GM18517 (cell line): ENCODE data around the gene OOEP.
A peak's percentile ranks its signal among the peaks of the same experiment; 100 is the strongest.
"Not testable (repeated sequence)": the region's sequence is repeated elsewhere in the genome, so short reads cannot be mapped to it uniquely, and the experiment has no call there.

Experiments used
- ATAC-seq: cut with Tn5 transposase; IDR thresholded peaks from one replicate; pipeline ENCODE4 v1.9.1; 2021; ENCODE audit warnings: mild to moderate bottlenecking, moderate library complexity; ENCODE audit not compliant: unreplicated experiment

The OOEP gene

GRCh38 chr6:73369563-73369962 is at the start of gene OOEP:
TSS of gene OOEP (minus strand) at chr6:73369897. CDS start at chr6:73369792, 105 bp downstream.
- ATAC-seq, result no peak

- no peak for ATAC-seq
Measured at GRCh38 chr6:73418081-73418741, 48.5 kb upstream of the OOEP start.

- no peak for ATAC-seq
Measured at GRCh38 chr6:73413102-73413501, 43.4 kb upstream of the OOEP start.

GRCh38 chr6:73409395-73409794 is 39.7 kb upstream of the OOEP start:
- ATAC-seq, result no peak

- no peak for ATAC-seq
Measured at GRCh38 chr6:73400656-73401055, 31.0 kb upstream of the OOEP start.

- no peak for ATAC-seq
Measured at GRCh38 chr6:73395875-73396274, 26.2 kb upstream of the OOEP start.

- no peak for ATAC-seq
Measured at GRCh38 chr6:73394577-73395354, 25.1 kb upstream of the OOEP start, which contains the start of gene DDX43. TSS of gene DDX43 (plus strand) at chr6:73394828. CDS start at chr6:73394906, 78 bp downstream.

- ATAC-seq, result no peak
Measured at GRCh38 chr6:73393278-73393677, 23.6 kb upstream of the OOEP start.

- ATAC-seq, result not testable (repeated sequence)
Measured at GRCh38 chr6:73392188-73392587, 22.5 kb upstream of the OOEP start.

GRCh38 chr6:73391675-73392074 is 22.0 kb upstream of the OOEP start:
- no peak for ATAC-seq

GRCh38 chr6:73389854-73390253 is 20.2 kb upstream of the OOEP start:
- ATAC-seq, result no peak

GRCh38 chr6:73388800-73389512 is 19.3 kb upstream of the OOEP start:
- ATAC-seq, result peak; percentile 75

- peak; percentile 5 for ATAC-seq
Measured at GRCh38 chr6:73388433-73388799, 18.7 kb upstream of the OOEP start.

- no peak for ATAC-seq
Measured at GRCh38 chr6:73382462-73383113, 12.9 kb upstream of the OOEP start.

- ATAC-seq, result not testable (repeated sequence)
Measured at GRCh38 chr6:73381531-73381930, 11.8 kb upstream of the OOEP start.

- no peak for ATAC-seq
Measured at GRCh38 chr6:73377225-73377624, 7.5 kb upstream of the OOEP start.

GRCh38 chr6:73375216-73375615 is 5.5 kb upstream of the OOEP start:
- no peak for ATAC-seq

- ATAC-seq, result no peak
Measured at GRCh38 chr6:73372516-73372915, 2.8 kb upstream of the OOEP start.

- no peak for ATAC-seq
Measured at GRCh38 chr6:73371984-73372383, 2.3 kb upstream of the OOEP start.

GRCh38 chr6:73369157-73369556 is 540 bp downstream of the OOEP start:
- no peak for ATAC-seq

GRCh38 chr6:73368675-73369074 is 1.0 kb downstream of the OOEP start:
- ATAC-seq, result no peak
